Measurements from ENCODE around the gene DAZAP2.
A peak's percentile ranks its signal among the peaks of the same experiment; 100 is the strongest.
"Not testable (repeated sequence)": the region's sequence is repeated elsewhere in the genome, so short reads cannot be mapped to it uniquely, and the experiment has no call there.

Gene DAZAP2

DNA sequence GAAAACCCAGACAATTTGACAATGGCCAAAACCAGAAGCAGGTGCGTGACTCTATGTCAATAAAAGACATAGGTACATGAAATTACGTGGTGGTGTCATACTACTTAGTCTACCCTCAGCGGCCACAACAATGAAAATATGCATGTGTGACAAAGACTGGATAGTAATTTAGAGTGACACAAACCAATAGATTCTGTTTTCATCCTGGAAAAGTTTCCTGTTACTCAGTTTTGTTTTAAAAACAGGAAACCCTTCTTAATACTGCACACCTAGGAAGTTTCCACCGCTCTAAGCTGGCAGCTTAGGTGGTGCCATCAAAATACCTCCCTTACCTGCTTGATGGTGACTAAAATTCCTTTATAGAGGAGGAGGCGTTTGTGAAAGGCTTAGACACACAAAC is 35.9 kb upstream of the DAZAP2 start:
- Mint-ChIP-seq H3K27me3 (ENCODE audit: low read depth) (no peaks in the 10 kb centered on the region), H3K36me3 (ENCODE audit: low read depth) (no peaks in the 10 kb centered on the region), H3K4me3 (no peak overlapping the region), H3K27ac (peak overlapping the region; percentile 47), H3K4me1 (ENCODE audit: low read depth) (peaks cover 7% of the 10 kb centered on the region), H3K9me3 (no peaks in the 10 kb centered on the region)
- no peak for DNase-seq (ENCODE audit: low spot score)

DNA sequence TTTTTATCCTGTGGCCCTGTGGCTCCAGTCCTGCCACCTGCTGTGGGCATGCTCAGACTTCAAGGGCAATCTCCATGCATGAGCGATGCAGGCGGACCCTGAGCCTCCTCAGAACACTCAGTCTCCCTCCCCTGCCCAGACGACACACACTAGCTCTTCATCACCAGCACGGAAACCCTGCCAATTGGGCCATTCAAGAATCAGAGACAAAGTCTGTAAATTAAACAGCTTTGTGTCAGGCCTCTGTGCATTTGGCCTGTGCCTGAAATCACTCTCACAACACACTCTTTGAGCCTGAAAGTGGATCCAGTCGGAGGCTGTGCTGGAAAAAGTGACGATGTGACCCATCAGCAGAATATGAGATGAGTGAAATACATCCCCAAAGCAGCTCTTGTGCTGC is 33.3 kb upstream of the DAZAP2 start:
- Mint-ChIP-seq H3K4me3 (no peak overlapping the region), H3K36me3 (ENCODE audit: low read depth) (no peaks in the 10 kb centered on the region), H3K27me3 (ENCODE audit: low read depth) (no peaks in the 10 kb centered on the region), H3K27ac (no peak overlapping the region), H3K9me3 (no peaks in the 10 kb centered on the region), H3K4me1 (ENCODE audit: low read depth) (peaks cover 7% of the 10 kb centered on the region)
- DNase-seq (ENCODE audit: low spot score): no peak

DNA sequence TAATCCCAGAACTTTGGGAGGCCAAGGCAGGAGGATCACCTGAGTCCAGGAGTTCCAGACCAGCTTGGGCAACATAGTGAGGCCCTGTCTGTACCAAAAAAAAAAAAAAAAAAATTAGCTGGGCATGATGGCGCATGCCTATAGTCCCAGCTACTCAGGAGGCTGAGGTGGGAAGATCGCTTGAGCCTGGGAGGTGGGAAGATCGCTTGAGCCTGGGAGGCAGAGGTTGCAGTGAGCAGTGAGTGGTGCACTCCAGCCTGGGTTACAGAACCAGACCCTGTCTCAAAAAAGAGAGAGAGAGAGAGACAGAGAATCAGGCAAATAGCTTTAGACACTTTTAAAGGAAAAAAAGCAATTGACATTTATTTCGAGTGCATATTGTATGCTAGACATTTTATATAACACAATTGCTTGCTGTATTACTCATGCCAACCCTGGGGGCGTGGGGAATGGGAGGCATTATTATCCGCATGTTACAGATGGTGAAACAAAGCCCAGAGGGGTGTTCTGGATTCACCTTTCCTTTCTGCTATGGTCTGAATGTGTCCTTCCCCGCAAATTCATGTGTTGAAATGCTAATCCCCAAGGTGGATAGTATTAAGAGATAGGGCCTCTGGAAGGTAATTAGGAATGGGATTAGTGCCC is 30.5 kb upstream of the DAZAP2 start:
- Mint-ChIP-seq H3K4me3 (no peak overlapping the region), H3K36me3 (ENCODE audit: low read depth) (no peaks in the 10 kb centered on the region), H3K4me1 (ENCODE audit: low read depth) (peaks cover 4% of the 10 kb centered on the region), H3K27ac (no peak overlapping the region), H3K9me3 (no peaks in the 10 kb centered on the region), H3K27me3 (ENCODE audit: low read depth) (no peaks in the 10 kb centered on the region)
- no peak for DNase-seq (ENCODE audit: low spot score)

DNA sequence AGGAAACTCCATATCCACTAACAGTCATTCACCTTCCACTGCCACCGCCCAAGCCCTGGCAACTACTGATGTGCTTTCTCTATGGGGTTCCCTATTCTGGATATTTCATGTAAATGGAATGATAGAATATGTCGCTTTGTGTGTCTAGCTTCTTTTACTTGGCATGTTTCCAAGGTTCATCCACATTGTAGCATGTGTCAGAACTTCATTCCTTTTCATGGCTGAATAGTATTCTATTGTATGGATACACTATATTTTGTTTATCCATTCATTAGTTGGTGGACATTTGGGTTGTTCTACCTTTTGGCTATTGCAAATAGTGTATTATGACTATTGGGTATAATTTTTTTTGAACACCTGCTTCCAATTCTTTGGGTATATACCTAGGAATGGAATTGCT is 29.4 kb upstream of the DAZAP2 start:
- Mint-ChIP-seq H3K27ac (no peak overlapping the region), H3K4me3 (no peak overlapping the region), H3K36me3 (ENCODE audit: low read depth) (no peaks in the 10 kb centered on the region), H3K4me1 (ENCODE audit: low read depth) (no peaks in the 10 kb centered on the region), H3K27me3 (ENCODE audit: low read depth) (no peaks in the 10 kb centered on the region), H3K9me3 (no peaks in the 10 kb centered on the region)
- no peak for DNase-seq (ENCODE audit: low spot score)

DNA sequence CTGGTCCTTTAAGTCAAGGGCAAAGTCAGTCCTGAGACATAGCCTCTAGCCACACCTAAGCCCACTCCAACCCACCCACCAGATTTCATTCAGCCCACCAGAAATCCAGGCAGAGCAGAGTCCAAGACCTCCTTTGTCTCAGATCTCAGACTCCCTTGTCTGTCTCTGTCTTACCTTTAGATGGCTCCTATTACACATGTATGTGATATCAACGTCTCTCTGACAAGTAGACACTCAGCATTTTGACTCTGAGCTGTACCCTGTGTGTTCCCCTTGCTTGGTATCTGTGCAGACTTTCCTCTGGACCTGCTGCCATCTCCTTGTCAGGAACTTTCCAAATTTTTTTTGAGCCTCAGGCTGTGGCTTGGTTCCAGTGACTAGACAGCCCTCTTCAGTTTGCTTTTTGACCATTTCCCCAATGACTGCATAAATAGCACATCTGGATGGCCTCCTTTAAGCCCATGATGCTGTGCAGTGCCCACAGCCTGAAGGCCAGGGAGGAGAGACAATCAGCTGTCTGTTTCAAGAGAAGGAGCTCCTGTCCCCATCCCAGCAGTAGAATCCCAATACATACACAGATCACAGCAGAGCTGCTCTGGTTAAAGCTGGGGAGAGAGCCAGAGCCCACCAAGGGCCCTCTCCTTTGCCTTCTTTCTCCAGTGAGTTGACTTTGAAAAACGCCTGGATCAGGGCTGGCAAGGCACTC is 27.8 kb upstream of the DAZAP2 start:
- H3K27ac Mint-ChIP-seq: no peak overlapping the region
- no peaks in the 10 kb centered on the region for H3K9me3 Mint-ChIP-seq
- no peaks in the 10 kb centered on the region for H3K4me1 Mint-ChIP-seq (ENCODE audit: low read depth)
- H3K27me3 Mint-ChIP-seq (ENCODE audit: low read depth): no peaks in the 10 kb centered on the region
- DNase-seq (ENCODE audit: low spot score): no peak
- H3K36me3 Mint-ChIP-seq (ENCODE audit: low read depth): no peaks in the 10 kb centered on the region
- no peak overlapping the region for H3K4me3 Mint-ChIP-seq

DNA sequence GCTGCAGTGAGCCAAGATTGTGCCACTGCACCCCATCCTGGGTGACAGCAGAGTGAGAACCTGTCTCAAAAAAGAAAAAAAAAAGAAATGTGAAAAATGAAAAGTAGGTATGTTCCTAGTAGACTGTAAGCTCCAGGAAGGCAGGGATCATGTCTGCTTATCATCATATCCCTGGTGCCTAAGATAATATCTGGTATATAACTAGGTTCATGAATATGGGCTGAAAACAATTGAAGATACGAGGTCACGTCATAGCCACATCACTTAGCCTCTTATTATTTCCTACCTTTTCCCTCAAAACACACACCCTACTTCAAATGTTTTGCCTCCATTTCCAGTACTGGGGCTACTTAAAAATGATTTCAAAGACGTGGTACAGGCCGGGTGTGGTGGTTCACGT is 23.7 kb upstream of the DAZAP2 start:
- no peak for DNase-seq (ENCODE audit: low spot score)
- Mint-ChIP-seq H3K9me3 (no peaks in the 10 kb centered on the region), H3K4me1 (ENCODE audit: low read depth) (peaks cover 15% of the 10 kb centered on the region), H3K4me3 (no peak overlapping the region), H3K27ac (no peak overlapping the region), H3K27me3 (ENCODE audit: low read depth) (no peaks in the 10 kb centered on the region), H3K36me3 (ENCODE audit: low read depth) (no peaks in the 10 kb centered on the region)

DNA sequence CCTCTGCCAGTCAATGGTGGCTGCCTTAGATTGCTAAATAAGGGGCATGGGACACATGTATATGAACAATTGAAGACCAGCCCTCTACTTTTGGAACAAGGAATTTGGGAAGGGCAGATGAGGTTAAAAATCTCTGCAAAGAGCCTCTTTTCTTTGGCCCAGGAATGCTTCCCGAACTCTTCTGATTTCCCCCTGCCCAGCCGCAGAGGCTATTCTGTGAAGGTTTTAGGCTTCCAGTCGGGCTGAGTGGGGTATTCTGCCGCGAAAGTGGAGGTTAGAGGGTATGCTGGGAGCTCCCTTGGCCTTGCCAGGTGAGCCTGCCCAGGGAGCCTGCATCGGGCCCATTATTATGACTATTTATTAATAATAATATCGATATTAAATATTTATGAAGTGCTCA is 22.0 kb upstream of the DAZAP2 start:
- peak overlapping the region; percentile 31 for H3K27ac Mint-ChIP-seq
- H3K4me3 Mint-ChIP-seq: peak overlapping the region; percentile 65
- H3K4me1 Mint-ChIP-seq (ENCODE audit: low read depth): peaks cover 15% of the 10 kb centered on the region
- no peaks in the 10 kb centered on the region for H3K36me3 Mint-ChIP-seq (ENCODE audit: low read depth)
- no peak for DNase-seq (ENCODE audit: low spot score)
- H3K9me3 Mint-ChIP-seq: no peaks in the 10 kb centered on the region
- H3K27me3 Mint-ChIP-seq (ENCODE audit: low read depth): no peaks in the 10 kb centered on the region

DNA sequence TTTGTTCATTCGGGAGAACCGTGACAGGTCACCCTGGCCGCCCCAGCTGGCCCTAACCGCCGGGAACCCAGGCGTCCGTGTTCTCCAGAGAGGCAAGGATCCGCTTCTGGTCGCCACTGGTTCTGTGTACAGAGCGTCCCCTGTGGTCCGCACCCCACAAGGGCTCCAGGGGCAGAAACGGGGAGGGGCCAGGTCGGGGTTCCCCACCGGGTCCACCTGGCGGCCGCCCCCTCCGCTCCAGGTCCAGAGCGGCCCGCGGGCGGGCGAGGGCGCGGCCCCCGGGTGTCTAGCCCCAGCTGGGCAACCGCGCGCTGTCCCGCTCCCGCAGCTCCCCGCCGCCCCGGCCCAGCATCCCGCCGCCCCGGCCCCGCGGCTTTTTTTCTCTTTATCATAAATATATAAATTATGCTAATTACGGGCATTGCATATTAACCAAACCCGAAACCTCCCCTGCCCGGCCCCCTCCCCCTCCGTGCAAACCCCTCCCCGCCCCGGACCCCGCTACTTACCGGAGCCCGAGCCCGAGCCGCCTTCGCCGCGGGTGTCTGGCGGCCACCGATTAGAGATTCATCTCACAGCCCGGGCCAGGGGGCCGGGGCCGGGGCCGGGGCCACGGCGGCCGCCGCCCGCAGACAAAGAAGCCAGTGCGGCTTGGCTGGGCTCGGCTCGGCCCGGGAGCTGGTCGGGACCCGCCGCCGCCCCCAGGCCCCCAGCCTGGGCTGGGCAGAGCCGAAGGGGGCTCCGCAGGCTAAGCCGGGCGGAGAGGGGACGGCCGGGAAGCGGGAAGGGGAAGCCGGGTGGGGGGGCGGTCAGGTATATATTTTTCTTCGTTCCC is 21.3 kb upstream of the DAZAP2 start:
- peak overlapping the region; percentile 85 for H3K27ac Mint-ChIP-seq
- no peaks in the 10 kb centered on the region for H3K9me3 Mint-ChIP-seq
- H3K27me3 Mint-ChIP-seq (ENCODE audit: low read depth): no peaks in the 10 kb centered on the region
- H3K4me3 Mint-ChIP-seq: peak overlapping the region; percentile 80
- H3K36me3 Mint-ChIP-seq (ENCODE audit: low read depth): no peaks in the 10 kb centered on the region
- peaks cover 15% of the 10 kb centered on the region for H3K4me1 Mint-ChIP-seq (ENCODE audit: low read depth)
- DNase-seq (ENCODE audit: low spot score): peak; percentile 21

DNA sequence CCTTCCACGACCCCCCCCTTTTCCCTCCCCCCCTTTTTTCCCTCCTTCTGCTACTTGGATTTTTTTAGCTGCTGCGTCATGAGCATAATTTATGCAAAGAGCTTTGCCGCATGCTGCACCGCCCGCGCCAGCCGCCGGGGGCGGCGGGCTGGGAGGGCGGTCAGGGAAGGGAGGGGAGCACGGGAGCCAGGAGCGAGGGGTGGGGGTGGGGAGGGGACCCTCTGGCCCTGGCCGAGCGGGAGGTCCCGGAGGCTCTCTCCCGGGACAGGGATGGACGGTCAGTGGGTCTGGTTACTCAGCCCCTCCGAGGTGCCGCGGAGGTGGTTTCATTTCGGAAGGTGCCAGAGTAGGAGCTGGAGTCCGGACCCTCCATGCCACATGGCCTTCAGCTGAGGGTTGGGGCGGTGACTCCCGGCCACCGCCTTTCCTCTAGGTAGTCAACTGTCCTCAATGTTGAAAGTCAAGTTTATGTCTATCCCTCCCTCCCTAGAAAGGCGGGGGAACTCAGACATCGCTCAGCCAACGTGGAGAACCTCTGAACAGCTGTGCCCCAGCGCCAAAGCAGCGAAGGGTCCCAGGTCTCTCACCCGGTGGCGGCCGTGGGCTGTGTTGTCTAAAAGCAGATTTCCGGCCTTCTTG is 20.5 kb upstream of the DAZAP2 start, which contains the start of gene POU6F1:
Gene POU6F1, minus strand, starts transcription at position 95 of the 639 bp plus-strand sequence. CDS start 11,226 bp downstream, outside the sequence.
- Mint-ChIP-seq H3K27me3 (ENCODE audit: low read depth) (no peaks in the 10 kb centered on the region), H3K36me3 (ENCODE audit: low read depth) (no peaks in the 10 kb centered on the region), H3K27ac (peak within 1 kb of the TSS; percentile 85), H3K4me1 (ENCODE audit: low read depth) (peaks cover 15% of the 10 kb centered on the region), H3K4me3 (peak within 1 kb of the TSS; percentile 80), H3K9me3 (no peaks in the 10 kb centered on the region)
- DNase-seq (ENCODE audit: low spot score): peak; percentile 57

DNA sequence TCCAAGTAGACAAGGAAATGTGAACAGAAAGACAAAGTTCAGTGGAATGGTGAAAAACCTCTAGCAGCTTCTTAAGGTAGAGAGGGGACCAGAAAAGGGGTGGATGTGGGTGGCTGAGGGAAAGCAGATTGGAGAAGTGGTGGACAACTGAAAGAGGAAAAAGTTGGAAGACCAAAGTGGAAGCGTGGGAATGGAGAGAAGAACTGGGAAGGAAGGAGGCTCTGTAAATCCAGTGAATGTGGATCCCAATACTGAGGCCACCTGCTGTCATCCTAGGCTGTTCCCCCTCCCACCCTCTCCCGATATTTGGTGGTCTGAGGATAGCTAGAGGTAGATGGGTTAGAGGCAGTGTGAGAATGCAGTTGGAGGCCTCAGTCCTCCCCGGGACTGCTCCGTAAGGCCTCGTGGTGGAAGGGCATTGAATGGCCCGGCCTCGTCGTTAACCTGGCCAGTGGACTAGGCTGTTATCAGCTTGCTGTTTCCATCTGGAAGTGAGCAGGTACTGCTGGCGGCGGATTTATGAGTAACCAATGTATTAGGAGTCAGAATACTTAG is 19.9 kb upstream of the DAZAP2 start:
- Mint-ChIP-seq H3K4me3 (peak overlapping the region; percentile 80), H3K27ac (peak overlapping the region; percentile 85), H3K4me1 (ENCODE audit: low read depth) (peaks cover 15% of the 10 kb centered on the region)

DNA sequence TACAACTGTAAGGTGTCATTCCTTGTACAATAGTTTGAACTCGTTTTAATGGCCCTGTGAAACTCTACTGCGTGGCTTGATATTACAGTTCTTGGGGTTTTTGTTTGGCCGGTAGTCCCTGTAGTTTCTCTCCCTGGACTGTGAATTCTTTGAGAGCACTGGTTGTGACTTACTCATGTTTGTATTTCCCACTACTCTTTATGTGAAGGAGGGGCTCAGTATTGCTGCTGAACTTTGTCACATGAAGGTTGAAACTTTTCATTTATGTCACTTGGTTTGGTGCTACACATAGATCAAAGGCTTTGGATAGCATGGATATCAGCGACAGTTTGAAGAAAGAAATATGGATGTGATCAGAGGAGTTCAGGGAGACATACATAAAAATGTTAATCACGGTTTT is 19.3 kb upstream of the DAZAP2 start:
- Mint-ChIP-seq H3K36me3 (ENCODE audit: low read depth) (no peaks in the 10 kb centered on the region), H3K27ac (no peak overlapping the region), H3K9me3 (no peaks in the 10 kb centered on the region), H3K4me1 (ENCODE audit: low read depth) (peaks cover 15% of the 10 kb centered on the region), H3K4me3 (peak overlapping the region; percentile 46), H3K27me3 (ENCODE audit: low read depth) (no peaks in the 10 kb centered on the region)
- DNase-seq (ENCODE audit: low spot score): no peak

More for the DNA sequence above, 19.9 kb upstream of the DAZAP2 start:
- H3K9me3 Mint-ChIP-seq: no peaks in the 10 kb centered on the region
- no peaks in the 10 kb centered on the region for H3K27me3 Mint-ChIP-seq (ENCODE audit: low read depth)
- no peaks in the 10 kb centered on the region for H3K36me3 Mint-ChIP-seq (ENCODE audit: low read depth)
- no peak for DNase-seq (ENCODE audit: low spot score)

DNA sequence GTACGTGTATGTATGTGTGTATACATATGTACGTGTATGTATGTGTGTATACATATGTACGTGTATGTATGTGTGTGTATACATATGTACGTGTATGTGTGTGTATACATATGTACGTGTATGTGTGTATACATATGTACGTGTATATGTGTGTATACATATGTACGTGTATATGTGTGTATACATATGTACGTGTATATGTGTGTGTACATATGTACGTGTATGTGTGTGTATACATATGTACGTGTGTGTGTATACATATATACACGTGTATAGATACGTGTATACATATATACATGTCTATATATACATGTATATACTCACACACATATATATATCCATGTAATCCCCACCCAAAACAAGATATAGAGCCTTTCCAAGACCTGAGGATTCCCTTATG is 18.8 kb upstream of the DAZAP2 start:
- not testable (repeated sequence) for H3K4me3 Mint-ChIP-seq

DNA sequence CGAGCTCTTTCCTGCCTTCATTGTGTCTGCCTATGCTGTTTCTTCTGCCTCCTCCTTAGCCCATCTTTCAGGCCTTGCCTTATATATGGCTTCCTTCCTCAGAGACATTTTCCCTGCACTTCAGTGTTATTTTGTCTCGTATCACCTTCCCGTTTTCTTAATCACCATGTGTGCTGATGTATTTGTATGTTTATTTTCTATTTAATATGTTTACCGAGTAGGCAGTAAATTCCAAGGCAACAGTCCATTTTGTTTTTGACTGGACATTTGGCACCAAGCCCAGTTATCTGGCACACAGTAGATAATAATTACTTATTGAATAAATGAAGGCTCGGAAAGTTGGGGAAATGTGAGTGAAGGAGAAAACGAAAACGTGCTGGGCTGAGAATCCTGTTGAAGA is 16.2 kb upstream of the DAZAP2 start:
- Mint-ChIP-seq H3K27ac (no peak overlapping the region), H3K36me3 (ENCODE audit: low read depth) (no peaks in the 10 kb centered on the region), H3K4me3 (no peak overlapping the region), H3K4me1 (ENCODE audit: low read depth) (peaks cover 10% of the 10 kb centered on the region), H3K9me3 (no peaks in the 10 kb centered on the region), H3K27me3 (ENCODE audit: low read depth) (no peaks in the 10 kb centered on the region)
- no peak for DNase-seq (ENCODE audit: low spot score)

More for the DNA sequence above, 18.8 kb upstream of the DAZAP2 start:
- peaks cover 15% of the 10 kb centered on the region for H3K4me1 Mint-ChIP-seq (ENCODE audit: low read depth)
- not testable (repeated sequence) for H3K27me3 Mint-ChIP-seq (ENCODE audit: low read depth); H3K36me3 Mint-ChIP-seq (ENCODE audit: low read depth); DNase-seq (ENCODE audit: low spot score); H3K27ac Mint-ChIP-seq; H3K9me3 Mint-ChIP-seq

All from T-helper 2 cell treated with Interferon-gamma antibody and Interleukin-4, amounts not matched to agents 5 μg/mL and 100 μg/mL, for 36 hours (primary cell).